C4-2B (cell line): ENCODE measurements around the gene CCDC110.

ENCODE experiments used
- ZFX ChIP-seq: fragments of 450-650 bp; IDR thresholded peaks from 2 replicates; pipeline ENCODE4 v1.6.1; 2017
- TF ChIP-seq, protein P1 (sequence below): fragments of 450-650 bp; conservative IDR thresholded peaks from 2 replicates; pipeline ENCODE4 v1.5.1; 2017; ENCODE audit warnings: mild to moderate bottlenecking

DNA sequence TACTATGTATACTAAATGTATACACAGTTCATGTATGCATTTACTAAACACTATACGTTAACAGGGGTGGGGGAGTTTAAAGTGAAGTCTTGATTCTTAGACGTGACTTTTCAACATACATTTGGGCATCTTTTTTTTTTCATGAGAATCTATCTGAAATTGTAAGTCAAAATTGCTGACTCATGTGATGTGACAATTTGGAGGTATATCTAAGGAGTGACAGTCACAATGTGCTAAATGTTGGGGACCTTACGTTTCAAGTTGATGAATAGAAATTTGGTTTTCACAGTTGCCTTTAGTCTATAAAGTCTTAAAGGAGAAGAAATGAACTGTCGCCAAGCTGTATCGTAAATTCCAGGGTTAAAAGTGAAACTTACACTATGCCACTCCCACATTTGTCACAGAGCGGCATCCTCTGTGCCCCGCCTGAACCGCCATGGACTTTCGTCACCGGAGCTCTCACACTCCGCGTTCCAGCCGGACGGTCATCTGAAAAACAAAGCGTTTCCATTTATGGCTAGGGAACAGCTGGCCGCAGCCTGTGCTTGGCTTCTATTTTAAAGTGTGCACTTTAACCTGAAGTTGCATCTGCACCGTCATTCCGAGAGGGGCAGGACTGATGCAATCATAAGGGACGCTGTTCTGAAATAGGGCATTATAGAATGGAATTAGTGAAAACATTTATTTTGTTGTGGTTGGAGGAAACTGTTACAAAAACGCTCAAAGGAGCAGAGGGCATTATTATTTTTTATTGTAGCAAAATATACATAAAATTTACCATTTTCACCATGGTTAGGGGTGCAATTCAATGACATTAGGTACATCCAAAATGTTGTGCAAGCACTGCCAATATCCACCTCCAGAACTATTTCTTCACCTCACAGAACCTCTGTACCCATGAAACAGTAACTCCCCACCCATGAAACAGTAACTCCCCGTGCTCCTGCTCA, 32.8 kb upstream of the CCDC110 start:
- TF ChIP-seq, protein P1, sequence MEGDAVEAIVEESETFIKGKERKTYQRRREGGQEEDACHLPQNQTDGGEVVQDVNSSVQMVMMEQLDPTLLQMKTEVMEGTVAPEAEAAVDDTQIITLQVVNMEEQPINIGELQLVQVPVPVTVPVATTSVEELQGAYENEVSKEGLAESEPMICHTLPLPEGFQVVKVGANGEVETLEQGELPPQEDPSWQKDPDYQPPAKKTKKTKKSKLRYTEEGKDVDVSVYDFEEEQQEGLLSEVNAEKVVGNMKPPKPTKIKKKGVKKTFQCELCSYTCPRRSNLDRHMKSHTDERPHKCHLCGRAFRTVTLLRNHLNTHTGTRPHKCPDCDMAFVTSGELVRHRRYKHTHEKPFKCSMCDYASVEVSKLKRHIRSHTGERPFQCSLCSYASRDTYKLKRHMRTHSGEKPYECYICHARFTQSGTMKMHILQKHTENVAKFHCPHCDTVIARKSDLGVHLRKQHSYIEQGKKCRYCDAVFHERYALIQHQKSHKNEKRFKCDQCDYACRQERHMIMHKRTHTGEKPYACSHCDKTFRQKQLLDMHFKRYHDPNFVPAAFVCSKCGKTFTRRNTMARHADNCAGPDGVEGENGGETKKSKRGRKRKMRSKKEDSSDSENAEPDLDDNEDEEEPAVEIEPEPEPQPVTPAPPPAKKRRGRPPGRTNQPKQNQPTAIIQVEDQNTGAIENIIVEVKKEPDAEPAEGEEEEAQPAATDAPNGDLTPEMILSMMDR: no peak
- no peak for TF ChIP-seq ZFX
